Keratinocyte (primary cell): Measurements from ENCODE around the gene ITIH5. TPM values are rescaled to one million over a fixed set of nuclear protein-coding genes. Genes with fewer than 3 reads are reported as not detected.

Experiments used
- DNase-seq: peaks from one replicate; pipeline ENCODE4 v3.0.0-alpha.2; 2011; ENCODE audit warnings: low read depth, missing footprints, low spot score
- FAIRE-seq: peaks from 2 replicates; lab custom pipeline; 2011; peaks lifted over from hg19 to GRCh38; lab: Jason Lieb, UNC
- H2AFZ ChIP-seq: 2 replicates; pipeline ENCODE4 v1.6.0; 2012; ENCODE audit warnings: low read length, control low read depth, inconsistent platforms; ENCODE audit not compliant: control insufficient read depth
- H3K27ac ChIP-seq: 2 replicates; pipeline ENCODE4 v1.5.1; 2011; ENCODE audit warnings: low read length; ENCODE audit not compliant: control insufficient read depth, insufficient read depth
- H3K27me3 ChIP-seq: 3 replicates; pipeline ENCODE4 v1.6.0; 2011; ENCODE audit warnings: low read length; ENCODE audit not compliant: control insufficient read depth, insufficient read depth; ENCODE audit errors: extremely low read depth
- H3K36me3 ChIP-seq, 2 experiments: 2 replicates in 1 of 2; 3 replicates in 1 of 2; pipeline ENCODE4 v1.5.1; 2011; ENCODE audit warnings: low read length in 2 of 2, mild to moderate bottlenecking in 1 of 2; ENCODE audit not compliant: control insufficient read depth in 2 of 2, insufficient read depth in 2 of 2; ENCODE audit errors: extremely low read depth in 1 of 2
- H3K4me1 ChIP-seq: 3 replicates; pipeline ENCODE4 v1.5.1; 2011; ENCODE audit warnings: low read length; ENCODE audit not compliant: control insufficient read depth, insufficient read depth; ENCODE audit errors: extremely low read depth
- H3K4me2 ChIP-seq: 3 replicates; pipeline ENCODE4 v1.6.0; 2011; ENCODE audit warnings: low read depth, low read length; ENCODE audit not compliant: control insufficient read depth, insufficient read depth; ENCODE audit errors: extremely low read depth
- H3K4me3 ChIP-seq, 3 experiments: fragments of 200-600 bp in 1 of 3; sonication (generic) in 1 of 3; 2 replicates in 2 of 3; 3 replicates in 1 of 3; pipeline ENCODE4 v1.5.1; 2011 to 2016; ENCODE audit warnings: low read length in 3 of 3, mild to moderate bottlenecking in 3 of 3, control low read depth in 2 of 3, inconsistent platforms in 1 of 3, low read depth in 1 of 3, mixed read lengths in 1 of 3, mixed run types in 1 of 3, moderate library complexity in 1 of 3; ENCODE audit not compliant: control insufficient read depth in 2 of 3, insufficient read depth in 2 of 3; ENCODE audit errors: extremely low read depth in 1 of 3
- H3K79me2 ChIP-seq: 2 replicates; pipeline ENCODE4 v1.6.0; 2012; ENCODE audit warnings: low read length; ENCODE audit not compliant: control insufficient read depth, insufficient read depth
- H3K9ac ChIP-seq: 3 replicates; pipeline ENCODE4 v1.6.0; 2011; ENCODE audit warnings: low read length; ENCODE audit not compliant: control insufficient read depth, insufficient read depth; ENCODE audit errors: extremely low read depth
- H3K9me1 ChIP-seq: 3 replicates; pipeline ENCODE4 v1.6.0; 2011; ENCODE audit warnings: low read length; ENCODE audit not compliant: control insufficient read depth, insufficient read depth; ENCODE audit errors: extremely low read depth
- H3K9me3 ChIP-seq: 2 replicates; pipeline ENCODE4 v1.5.1; 2012; ENCODE audit warnings: low read depth, low read length; ENCODE audit not compliant: control insufficient read depth
- H4K20me1 ChIP-seq: 3 replicates; pipeline ENCODE4 v1.6.0; 2011; ENCODE audit warnings: low read length; ENCODE audit not compliant: control insufficient read depth, insufficient read depth; ENCODE audit errors: extremely low read depth
- CTCF ChIP-seq, 3 experiments: IDR thresholded peaks in 1 of 3; conservative IDR thresholded peaks in 1 of 3; optimal IDR thresholded peaks in 1 of 3; 2 replicates in 2 of 3; 3 replicates in 1 of 3; pipeline versions ENCODE3 to v1.5.1; 2011; ENCODE audit warnings: low read length in 3 of 3, mild to moderate bottlenecking in 3 of 3, moderate library complexity in 2 of 3, control low read depth in 1 of 3, inconsistent platforms in 1 of 3; ENCODE audit not compliant: insufficient read depth in 2 of 3; ENCODE audit errors: extremely low read depth in 1 of 3
- EZH2 ChIP-seq: IDR thresholded peaks from one replicate; pipeline ENCODE4 v1.6.1; 2012; ENCODE audit warnings: inconsistent platforms, mild to moderate bottlenecking, low read length, moderate library complexity
- dilution Hi-C: fragments of 300-500 bp; cut with MboI; formaldehyde crosslinking; loops from one replicate; pipeline ENCODE4 v1.7.0; 2020; ENCODE audit warnings: low sequenced_read_pairs; ENCODE audit not compliant: extremely low pct_ligation_motif_present
- polyA plus RNA-seq, 5 experiments: library from polyadenylated mRNA; depleted of rRNA in 3 of 5; stranded (reverse) in 3 of 5; stranded (forward) in 1 of 5; unstranded in 1 of 5; fragments of >200 nt; gene quantifications; 1 replicate in 1 of 5; 2 replicates in 3 of 5; 3 replicates in 1 of 5; pipeline versions ENCODE4 v1.2.1 to v1.2.3, GENCODE V29; 2011 to 2012; ENCODE audit warnings: missing spikeins in 2 of 5, low read depth in 1 of 5, low replicate concordance in 1 of 5

The ITIH5 gene
- polyA plus RNA-seq, 1 donor (not counting 4 experiments of a cell fraction or from before 2014, with no cell fraction given), result not detected

GRCh38 chr10:7550013-7550412 is 116.8 kb downstream of the ITIH5 start:
- H3K9me1 ChIP-seq, result no peaks in the 10 kb centered on the region
- dilution Hi-C loops, result no loop called here
- H4K20me1 ChIP-seq, result no peaks in the 10 kb centered on the region
- H3K9ac ChIP-seq, result no peak overlapping the region
- no peak overlapping the region for H2AFZ ChIP-seq
- H3K4me3 ChIP-seq, result no peak overlapping the region
- TF ChIP-seq CTCF (optimal IDR thresholded peaks at IDR 0.05 in 1 of 3, IDR thresholded peaks at IDR 0.05 in 1 of 3, conservative IDR thresholded peaks at IDR 0.05 in 1 of 3; ENCODE audit: extremely low read depth in 1 of 3, insufficient read depth in 2 of 3, low read length in 3 of 3) (no peak), EZH2 (no peak)
- no peaks in the 10 kb centered on the region for H3K27me3 ChIP-seq
- no peak overlapping the region for H3K27ac ChIP-seq
- no peak overlapping the region for H3K4me2 ChIP-seq
- no peak for DNase-seq
- no peaks in the 10 kb centered on the region for H3K9me3 ChIP-seq
- H3K36me3 ChIP-seq, result no peaks in the 10 kb centered on the region
- no peak for FAIRE-seq
- no peaks in the 10 kb centered on the region for H3K4me1 ChIP-seq
- no peaks in the 10 kb centered on the region for H3K79me2 ChIP-seq

GRCh38 chr10:7547829-7548228 is 118.9 kb downstream of the ITIH5 start:
- H3K79me2 ChIP-seq, result no peaks in the 10 kb centered on the region
- no peaks in the 10 kb centered on the region for H3K9me3 ChIP-seq
- no peaks in the 10 kb centered on the region for H4K20me1 ChIP-seq
- no peaks in the 10 kb centered on the region for H3K4me1 ChIP-seq
- no peak for TF ChIP-seq EZH2
- no peak for TF ChIP-seq CTCF (optimal IDR thresholded peaks at IDR 0.05 in 1 of 3, IDR thresholded peaks at IDR 0.05 in 1 of 3, conservative IDR thresholded peaks at IDR 0.05 in 1 of 3; ENCODE audit: extremely low read depth in 1 of 3, insufficient read depth in 2 of 3, low read length in 3 of 3)
- no peaks in the 10 kb centered on the region for H3K27me3 ChIP-seq
- H3K4me2 ChIP-seq, result no peak overlapping the region
- FAIRE-seq (no peak), DNase-seq (no peak)
- no peak overlapping the region for H2AFZ ChIP-seq
- H3K9ac ChIP-seq, result no peak overlapping the region
- H3K9me1 ChIP-seq, result no peaks in the 10 kb centered on the region
- no peaks in the 10 kb centered on the region for H3K36me3 ChIP-seq
- no peak overlapping the region for H3K27ac ChIP-seq
- dilution Hi-C loops, result no loop called here
- no peak overlapping the region for H3K4me3 ChIP-seq
